Measurements from ENCODE around the gene THSD7B.

THSD7B gene

DNA sequence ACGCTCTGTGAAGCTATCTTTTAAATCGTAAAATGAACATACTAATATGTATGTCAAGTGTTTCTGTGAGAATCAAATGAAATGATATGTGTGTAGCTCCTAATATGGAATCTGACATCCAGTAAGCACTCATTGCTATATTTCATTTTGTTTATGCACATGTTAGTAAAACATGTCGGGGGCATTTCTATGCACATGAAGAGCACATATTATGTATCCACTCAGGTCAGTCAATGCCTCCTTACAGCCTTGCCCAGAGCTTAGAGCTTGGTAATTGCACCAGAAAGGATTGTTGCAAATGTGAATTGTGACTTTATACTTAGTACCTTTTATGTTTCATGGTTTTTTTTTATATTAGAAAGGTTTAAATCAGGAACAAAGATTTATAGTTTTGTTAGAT, 735.3 kb downstream of the THSD7B start:
- Histone ChIP-seq H2BK12ac (ENCODE audit: low read length) (no peak overlapping the region), H3K36me3 (ENCODE audit: control insufficient read depth in 1 of 2, insufficient read depth in 2 of 2, low read length in 2 of 2) (no peaks in the 10 kb centered on the region), H2AFZ (ENCODE audit: insufficient read depth, low read length, poor library complexity) (no peak overlapping the region), H4K12ac (ENCODE audit: low read depth, low read length) (no peak overlapping the region), H3K23ac (ENCODE audit: low read length) (no peak overlapping the region), H3K79me2 (ENCODE audit: control insufficient read depth, insufficient read depth, low read length, poor library complexity) (no peaks in the 10 kb centered on the region), H3K4me3 (ENCODE audit: low read depth, low read length) (no peak overlapping the region), H3K27ac (ENCODE audit: low read depth, low read length) (no peak overlapping the region), H3K4me2 (ENCODE audit: low read length) (no peak overlapping the region), H3K4ac (ENCODE audit: low read depth, low read length) (no peak overlapping the region), H2AK5ac (ENCODE audit: low read length) (no peak overlapping the region), H3K9ac (ENCODE audit: low read length) (no peak overlapping the region), H4K91ac (ENCODE audit: low read depth, low read length) (no peak overlapping the region), H2BK120ac (ENCODE audit: insufficient read depth, low read length, poor library complexity) (no peak overlapping the region), H3K18ac (ENCODE audit: low read length) (no peak overlapping the region), H3K27me3 (ENCODE audit: insufficient read depth, low read length) (no peaks in the 10 kb centered on the region), H3K4me1 (ENCODE audit: control insufficient read depth in 1 of 2, insufficient read depth in 2 of 2, low read length in 2 of 2) (no peaks in the 10 kb centered on the region), H3K14ac (ENCODE audit: low read length) (no peak overlapping the region), H2BK5ac (ENCODE audit: low read depth, low read length, poor library complexity) (no peak overlapping the region), H3K9me3 (ENCODE audit: insufficient read depth, low read depth, low read length) (no peaks in the 10 kb centered on the region), H4K8ac (ENCODE audit: low read depth, low read length) (no peak overlapping the region), H3K79me1 (ENCODE audit: low read length) (no peaks in the 10 kb centered on the region)
- DNase-seq, result no peak
- no CpG with 5 or more reads among the region's 3 CpGs for WGBS (ENCODE audit: extremely low coverage, insufficient coverage, insufficient read length)

DNA sequence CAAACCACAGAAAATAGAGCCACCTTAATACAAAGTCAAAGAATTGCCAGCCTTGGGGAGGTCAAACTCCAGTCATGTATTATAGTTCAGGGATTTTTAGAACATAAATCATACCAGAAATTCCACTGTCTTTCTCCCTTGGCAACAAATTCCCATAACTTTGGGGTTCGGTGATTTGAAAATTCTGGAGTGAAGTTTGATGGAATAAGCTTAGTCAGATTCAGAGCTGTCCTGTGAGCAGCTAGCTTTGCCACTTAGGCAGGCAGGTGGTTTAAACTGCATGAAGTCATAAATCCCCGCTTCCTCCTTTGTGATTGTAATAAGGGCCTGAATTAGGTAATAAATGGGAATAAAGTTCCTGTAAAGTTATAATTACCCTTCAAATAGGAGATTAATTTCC, 741.9 kb downstream of the THSD7B start:
- H2BK12ac ChIP-seq (ENCODE audit: low read length), result no peak overlapping the region

GRCh38 chr2:137508739-137509384, 743.5 kb downstream of the THSD7B start:
- H3K4me3 ChIP-seq (ENCODE audit: low read depth, low read length), result no peak overlapping the region
- H2AFZ ChIP-seq (ENCODE audit: insufficient read depth, low read length, poor library complexity), result no peak overlapping the region
- no peaks in the 10 kb centered on the region for H3K79me2 ChIP-seq (ENCODE audit: control insufficient read depth, insufficient read depth, low read length, poor library complexity)
- H3K23ac ChIP-seq (ENCODE audit: low read length), result no peak overlapping the region
- H3K27me3 ChIP-seq (ENCODE audit: insufficient read depth, low read length), result no peaks in the 10 kb centered on the region
- H2AK5ac ChIP-seq (ENCODE audit: low read length), result no peak overlapping the region
- H3K27ac ChIP-seq (ENCODE audit: low read depth, low read length), result no peak overlapping the region
- H3K9me3 ChIP-seq (ENCODE audit: insufficient read depth, low read depth, low read length), result no peaks in the 10 kb centered on the region
- H2BK5ac ChIP-seq (ENCODE audit: low read depth, low read length, poor library complexity), result no peak overlapping the region
- no peak overlapping the region for H3K18ac ChIP-seq (ENCODE audit: low read length)
- H3K4me1 ChIP-seq (ENCODE audit: control insufficient read depth in 1 of 2, insufficient read depth in 2 of 2, low read length in 2 of 2), result no peaks in the 10 kb centered on the region
- H3K9ac ChIP-seq (ENCODE audit: low read length), result peak overlapping the region; percentile 16
- no peaks in the 10 kb centered on the region for H3K36me3 ChIP-seq (ENCODE audit: control insufficient read depth in 1 of 2, insufficient read depth in 2 of 2, low read length in 2 of 2)
- H2BK12ac ChIP-seq (ENCODE audit: low read length), result no peak overlapping the region
- no peak overlapping the region for H4K8ac ChIP-seq (ENCODE audit: low read depth, low read length)
- no peak overlapping the region for H4K12ac ChIP-seq (ENCODE audit: low read depth, low read length)
- H3K79me1 ChIP-seq (ENCODE audit: low read length), result no peaks in the 10 kb centered on the region
- no peak overlapping the region for H4K91ac ChIP-seq (ENCODE audit: low read depth, low read length)
- H3K4me2 ChIP-seq (ENCODE audit: low read length), result no peak overlapping the region
- H3K14ac ChIP-seq (ENCODE audit: low read length), result no peak overlapping the region
- H2BK120ac ChIP-seq (ENCODE audit: insufficient read depth, low read length, poor library complexity), result no peak overlapping the region
- DNase-seq, result peak; percentile 4 to 16
- no peak overlapping the region for H3K4ac ChIP-seq (ENCODE audit: low read depth, low read length)
- no CpG with 5 or more reads among the region's 5 CpGs for WGBS (ENCODE audit: extremely low coverage, insufficient coverage, insufficient read length)

More for the DNA sequence above, 741.9 kb downstream of the THSD7B start:
- Histone ChIP-seq H3K4me3 (ENCODE audit: low read depth, low read length) (no peak overlapping the region), H3K4ac (ENCODE audit: low read depth, low read length) (no peak overlapping the region), H3K79me1 (ENCODE audit: low read length) (no peaks in the 10 kb centered on the region), H3K27me3 (ENCODE audit: insufficient read depth, low read length) (no peaks in the 10 kb centered on the region), H4K91ac (ENCODE audit: low read depth, low read length) (no peak overlapping the region), H3K9me3 (ENCODE audit: insufficient read depth, low read depth, low read length) (no peaks in the 10 kb centered on the region), H3K4me2 (ENCODE audit: low read length) (no peak overlapping the region), H4K8ac (ENCODE audit: low read depth, low read length) (no peak overlapping the region), H3K4me1 (ENCODE audit: control insufficient read depth in 1 of 2, insufficient read depth in 2 of 2, low read length in 2 of 2) (no peaks in the 10 kb centered on the region), H2BK120ac (ENCODE audit: insufficient read depth, low read length, poor library complexity) (no peak overlapping the region), H3K79me2 (ENCODE audit: control insufficient read depth, insufficient read depth, low read length, poor library complexity) (no peaks in the 10 kb centered on the region), H3K36me3 (ENCODE audit: control insufficient read depth in 1 of 2, insufficient read depth in 2 of 2, low read length in 2 of 2) (no peaks in the 10 kb centered on the region), H2AK5ac (ENCODE audit: low read length) (no peak overlapping the region), H2BK5ac (ENCODE audit: low read depth, low read length, poor library complexity) (no peak overlapping the region), H3K9ac (ENCODE audit: low read length) (no peak overlapping the region), H3K27ac (ENCODE audit: low read depth, low read length) (no peak overlapping the region), H2AFZ (ENCODE audit: insufficient read depth, low read length, poor library complexity) (no peak overlapping the region), H4K12ac (ENCODE audit: low read depth, low read length) (no peak overlapping the region), H3K18ac (ENCODE audit: low read length) (no peak overlapping the region), H3K23ac (ENCODE audit: low read length) (no peak overlapping the region), H3K14ac (ENCODE audit: low read length) (no peak overlapping the region)
- no CpG with 5 or more reads among the region's 2 CpGs for WGBS (ENCODE audit: extremely low coverage, insufficient coverage, insufficient read length)
- no peak for DNase-seq

- Histone ChIP-seq H3K4ac (ENCODE audit: low read depth, low read length) (no peak overlapping the region), H3K9me3 (ENCODE audit: insufficient read depth, low read depth, low read length) (no peaks in the 10 kb centered on the region), H3K79me2 (ENCODE audit: control insufficient read depth, insufficient read depth, low read length, poor library complexity) (no peaks in the 10 kb centered on the region), H3K79me1 (ENCODE audit: low read length) (no peaks in the 10 kb centered on the region), H3K23ac (ENCODE audit: low read length) (no peak overlapping the region), H2AFZ (ENCODE audit: insufficient read depth, low read length, poor library complexity) (no peak overlapping the region), H2BK5ac (ENCODE audit: low read depth, low read length, poor library complexity) (no peak overlapping the region), H3K4me3 (ENCODE audit: low read depth, low read length) (no peak overlapping the region), H3K14ac (ENCODE audit: low read length) (no peak overlapping the region), H3K27ac (ENCODE audit: low read depth, low read length) (no peak overlapping the region), H4K12ac (ENCODE audit: low read depth, low read length) (no peak overlapping the region), H2BK120ac (ENCODE audit: insufficient read depth, low read length, poor library complexity) (no peak overlapping the region), H3K9ac (ENCODE audit: low read length) (no peak overlapping the region), H2BK12ac (ENCODE audit: low read length) (no peak overlapping the region), H3K4me2 (ENCODE audit: low read length) (no peak overlapping the region), H3K18ac (ENCODE audit: low read length) (no peak overlapping the region), H3K4me1 (ENCODE audit: control insufficient read depth in 1 of 2, insufficient read depth in 2 of 2, low read length in 2 of 2) (no peaks in the 10 kb centered on the region), H2AK5ac (ENCODE audit: low read length) (no peak overlapping the region), H3K27me3 (ENCODE audit: insufficient read depth, low read length) (no peaks in the 10 kb centered on the region), H4K91ac (ENCODE audit: low read depth, low read length) (no peak overlapping the region), H4K8ac (ENCODE audit: low read depth, low read length) (no peak overlapping the region), H3K36me3 (ENCODE audit: control insufficient read depth in 1 of 2, insufficient read depth in 2 of 2, low read length in 2 of 2) (no peaks in the 10 kb centered on the region)
- no peak for DNase-seq
- WGBS (ENCODE audit: extremely low coverage, insufficient coverage, insufficient read length), result no CpG with 5 or more reads among the region's 1 CpG
These were observed 746.2 kb downstream of the THSD7B start for GRCh38 chr2:137511526-137511925.

Data from trophoblast cell (in vitro differentiated cells and primary cell).